HepG2 (cell line): ENCODE data around the gene ZNF212.

Source experiments
- ATF3 ChIP-seq: sonication (generic); formaldehyde crosslinking; IDR thresholded peaks from 2 replicates; pipeline ENCODE4 v1.4.0; 2020; ENCODE audit warnings: missing genetic modification reagents
- SIN3A ChIP-seq: IDR thresholded peaks from 2 replicates; pipeline ENCODE4 v1.6.1; 2011; ENCODE audit warnings: low read depth, mild to moderate bottlenecking, control low read depth, low read length, borderline replicate concordance
- ZNF563 ChIP-seq: sonication (generic); formaldehyde crosslinking; IDR thresholded peaks from 2 replicates; pipeline ENCODE4 v1.8.0; 2022; ENCODE audit warnings: mild to moderate bottlenecking, moderate library complexity, missing genetic modification reagents

GRCh38 chr7:149205690-149206381 lies 33.6 kb upstream of the ZNF212 start:
- TF ChIP-seq SIN3A (no peak), ATF3 (CRISPR knock-in tag) (no peak), ZNF563 (CRISPR knock-in tag) (no peak)
